Cardiac septum (tissue), 1 donor: ENCODE results near the gene TERF2IP. TPM values are rescaled to one million over a fixed set of nuclear protein-coding genes. Genes with fewer than 3 reads are reported as not detected.
A peak's percentile ranks its signal among the peaks of the same experiment; 100 is the strongest.

Experiments
- DNase-seq: peaks from one replicate; pipeline ENCODE4 v3.0.0-alpha.2; 2020; ENCODE audit warnings: low spot score
- intact Hi-C: fragments of 100-400 bp; cut with DNase I; formaldehyde crosslinking; loops from one replicate; pipeline ENCODE4 v1.14.0; 2022
- total RNA-seq: library from RNA; stranded (reverse); fragmentation: NEBNext Ultra II Directional; extraction: Animal tissue kit (Norgen Biotek cat#: 25700); gene quantifications from one replicate; pipeline ENCODE4 v1.2.1, GENCODE V29; 2021
- donor health status: DM: no; HTN: no; CAD: no.

TERF2IP gene
- total RNA-seq, 1 donor from 2014 or later, result 76.0 TPM

DNA sequence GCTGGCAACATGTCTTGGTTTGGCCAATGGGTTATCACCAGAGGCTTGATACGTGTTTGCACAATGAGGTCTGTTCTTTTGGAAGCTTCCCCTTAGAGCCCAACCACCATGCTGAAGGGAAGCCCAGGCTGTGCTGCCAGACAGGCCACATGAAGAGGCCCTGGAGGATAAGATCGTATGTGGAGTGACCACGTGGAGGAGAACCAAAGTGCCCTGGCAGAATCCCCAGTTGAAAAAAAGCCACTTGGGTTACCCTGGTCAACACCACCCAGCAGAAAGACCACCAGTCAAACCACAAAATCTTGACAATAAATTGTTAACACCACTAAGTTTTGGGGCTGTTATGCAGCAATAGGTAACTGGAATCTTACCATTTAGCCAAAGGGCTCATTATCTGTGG lies 17.5 kb upstream of the TERF2IP start:
- DNase-seq, result no peak
- intact Hi-C loops, result no loop called here

GRCh38 chr16:75632857-75633256 lies 14.7 kb upstream of the TERF2IP start:
- no peak for DNase-seq
- intact Hi-C loops, result no loop called here

DNA sequence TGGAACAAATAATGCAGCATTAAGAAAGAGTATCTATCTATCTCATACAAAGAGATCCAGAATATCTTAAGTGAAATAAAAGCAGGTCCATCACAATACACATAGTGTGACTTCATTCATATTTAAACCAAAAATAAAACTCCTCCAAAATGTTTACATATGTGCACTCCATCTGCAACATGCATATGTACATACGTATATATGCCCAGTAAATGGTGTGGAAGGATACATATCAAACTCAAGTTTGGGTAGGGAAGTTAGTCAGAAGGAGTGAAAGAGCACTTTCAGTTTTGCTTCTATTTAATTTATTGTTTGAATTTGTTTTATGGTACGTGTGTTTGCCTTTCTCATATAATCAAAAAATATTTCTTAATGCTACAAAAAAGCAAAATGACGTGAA lies 12.5 kb upstream of the TERF2IP start:
- no peak for DNase-seq
- intact Hi-C loops, result no loop called here

- no peak for DNase-seq
- intact Hi-C loops, result no loop called here
These were observed 7.0 kb upstream of the TERF2IP start for GRCh38 chr16:75640598-75640997.

- DNase-seq, result no peak
- intact Hi-C loops, result loop anchor here (5.0 kb wide), 2 partner anchors 87 to 118 kb away; partner anchors contain the start of gene TMEM231
These were observed 3.1 kb upstream of the TERF2IP start for GRCh38 chr16:75644240-75645012.

DNA sequence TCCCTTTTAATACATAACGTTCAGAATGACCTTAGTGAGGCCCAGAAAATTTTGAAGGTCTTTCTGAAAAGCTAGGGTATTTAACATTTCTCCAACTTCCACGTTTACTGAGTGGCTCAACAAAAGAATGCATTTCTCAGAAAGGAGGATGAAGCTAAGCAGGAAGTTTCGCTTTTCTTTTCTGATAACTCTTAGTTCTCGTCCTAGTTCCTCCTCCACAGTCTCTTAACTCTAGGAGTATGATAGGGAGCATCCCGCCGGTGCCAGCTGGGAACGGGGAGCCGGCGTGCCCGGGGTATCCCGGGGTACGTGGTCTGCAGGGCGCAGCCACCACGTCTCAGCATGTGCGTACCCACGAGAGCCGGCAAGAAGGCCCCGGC lies 471 bp upstream of the TERF2IP start:
- intact Hi-C loops, result loop anchor here (2.0 to 5.0 kb wide), 3 partner anchors 24 to 115 kb away; partner anchors contain the start of genes ADAT1 and TMEM231
- no peak for DNase-seq

DNA sequence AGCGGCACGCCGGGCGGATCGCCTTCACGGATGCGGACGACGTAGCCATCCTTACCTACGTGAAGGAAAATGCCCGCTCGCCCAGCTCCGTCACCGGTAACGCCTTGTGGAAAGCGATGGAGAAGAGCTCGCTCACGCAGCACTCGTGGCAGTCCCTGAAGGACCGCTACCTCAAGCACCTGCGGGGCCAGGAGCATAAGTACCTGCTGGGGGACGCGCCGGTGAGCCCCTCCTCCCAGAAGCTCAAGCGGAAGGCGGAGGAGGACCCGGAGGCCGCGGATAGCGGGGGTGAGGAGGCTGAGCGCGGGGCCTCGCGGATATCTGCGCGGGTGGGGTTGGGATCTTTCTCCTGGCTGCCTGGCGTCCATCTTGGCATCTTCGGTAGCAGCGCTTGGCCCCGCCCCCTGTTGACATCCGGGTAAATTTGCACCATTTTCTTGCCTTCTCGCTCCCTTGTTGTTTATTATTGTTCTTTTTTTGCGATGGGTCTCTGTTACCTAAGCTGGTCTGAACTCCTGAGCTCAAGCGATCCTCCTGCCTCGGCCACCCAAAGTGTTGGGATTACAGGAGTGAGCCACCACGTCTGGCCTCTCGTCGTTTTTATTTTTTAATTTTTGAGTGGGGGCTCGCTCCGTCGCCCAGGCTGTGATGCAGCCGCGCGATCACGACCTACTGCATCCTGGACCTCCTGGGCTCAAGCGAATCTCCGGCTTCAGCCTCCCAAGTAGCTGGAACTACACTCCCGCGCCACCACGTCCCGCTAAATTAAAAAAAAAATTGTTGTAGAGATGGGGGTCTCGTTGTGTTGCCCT lies 898 bp downstream of the TERF2IP start:
- peak; percentile 91 for DNase-seq
- intact Hi-C loops, result loop anchor here (5.0 kb wide), 2 partner anchors 91 to 114 kb away; partner anchors contain the start of gene TMEM231

DNA sequence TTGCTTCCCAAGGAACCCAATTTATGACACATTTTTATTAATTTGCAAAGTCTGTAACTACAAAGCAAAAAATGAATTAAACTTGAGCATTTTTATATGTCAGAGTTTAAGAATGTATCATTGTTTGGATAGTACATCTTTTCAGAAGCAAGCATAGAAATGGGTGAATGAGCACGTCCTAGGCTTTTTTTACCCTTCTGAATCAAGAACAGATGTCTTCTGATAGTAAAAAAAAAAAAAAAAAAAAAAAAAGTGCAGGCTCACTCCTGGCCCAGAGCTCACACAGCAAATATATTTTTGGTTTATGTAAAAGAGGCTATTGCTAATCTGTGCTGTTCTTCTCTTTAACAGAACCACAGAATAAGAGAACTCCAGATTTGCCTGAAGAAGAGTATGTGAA lies 6.3 kb downstream of the TERF2IP start:
- no peak for DNase-seq
- intact Hi-C loops, result loop anchor here (5.0 to 10.0 kb wide), 2 partner anchors 61 to 412 kb away; no protein-coding TSS in a partner anchor

DNA sequence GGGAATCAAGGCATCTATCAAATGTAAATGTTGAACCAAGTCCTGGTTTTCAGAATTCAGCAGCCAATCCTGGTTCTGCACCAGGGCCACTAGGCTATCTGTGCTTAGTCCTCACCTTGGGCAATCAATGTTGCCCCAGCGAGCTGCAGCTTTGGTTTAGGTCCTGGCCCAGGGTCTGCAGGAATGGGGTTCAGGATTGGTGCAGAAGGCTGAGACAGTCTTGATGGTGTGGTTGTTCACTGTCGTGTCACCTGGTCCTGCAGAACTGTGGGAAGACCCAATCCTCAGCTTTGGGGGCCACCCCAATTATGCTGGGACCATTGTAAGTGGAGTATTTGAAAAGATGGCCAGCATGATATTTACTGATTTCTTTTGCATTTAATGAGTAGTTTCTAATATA lies 10.6 kb downstream of the TERF2IP start:
- intact Hi-C loops, result loop anchor here (10.0 kb wide), 1 partner anchor 57 kb away; no protein-coding TSS in a partner anchor
- no peak for DNase-seq

DNA sequence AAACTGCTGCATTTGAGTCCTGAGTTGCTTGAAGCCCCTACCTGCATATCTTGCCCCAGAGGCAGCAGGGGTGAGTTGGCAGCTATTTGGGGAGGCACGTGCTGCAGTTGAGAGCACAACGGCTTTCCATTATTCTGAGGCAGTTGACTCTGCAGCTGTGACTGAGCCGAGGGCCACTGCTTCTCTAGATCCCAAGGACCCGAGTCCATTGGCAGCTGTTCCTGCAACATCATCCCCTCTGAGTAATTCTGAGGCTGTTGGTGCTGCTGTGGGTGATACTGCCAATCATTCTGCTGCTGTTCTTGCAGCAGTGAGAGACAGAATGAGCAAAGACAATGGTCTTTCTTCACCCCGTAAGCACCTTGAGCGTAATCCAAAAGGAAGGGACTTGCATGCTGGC lies 12.7 kb downstream of the TERF2IP start:
- DNase-seq, result no peak
- intact Hi-C loops, result no loop called here

- intact Hi-C loops, result no loop called here
- no peak for DNase-seq
These were observed 13.2 kb downstream of the TERF2IP start for GRCh38 chr16:75660726-75661302.

DNA sequence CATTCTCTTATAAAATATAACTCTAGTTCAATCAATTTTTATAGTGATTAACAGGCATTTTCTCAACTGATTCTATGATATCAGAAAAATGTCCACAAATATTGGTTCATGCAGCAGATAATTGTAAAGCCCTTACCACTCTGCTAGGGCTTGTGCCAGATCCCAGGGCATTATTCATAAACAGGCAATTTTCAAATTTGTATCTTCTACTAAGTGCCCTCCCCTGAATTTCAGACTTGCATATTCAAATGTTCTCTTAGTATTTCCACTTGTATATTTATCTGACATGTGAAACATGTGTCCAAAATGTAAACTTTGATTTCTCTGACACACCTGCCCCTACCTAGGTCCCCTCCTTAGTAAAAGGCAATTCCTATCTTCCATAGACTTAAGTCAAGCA lies 19.9 kb downstream of the TERF2IP start:
- no peak for DNase-seq
- intact Hi-C loops, result no loop called here

DNA sequence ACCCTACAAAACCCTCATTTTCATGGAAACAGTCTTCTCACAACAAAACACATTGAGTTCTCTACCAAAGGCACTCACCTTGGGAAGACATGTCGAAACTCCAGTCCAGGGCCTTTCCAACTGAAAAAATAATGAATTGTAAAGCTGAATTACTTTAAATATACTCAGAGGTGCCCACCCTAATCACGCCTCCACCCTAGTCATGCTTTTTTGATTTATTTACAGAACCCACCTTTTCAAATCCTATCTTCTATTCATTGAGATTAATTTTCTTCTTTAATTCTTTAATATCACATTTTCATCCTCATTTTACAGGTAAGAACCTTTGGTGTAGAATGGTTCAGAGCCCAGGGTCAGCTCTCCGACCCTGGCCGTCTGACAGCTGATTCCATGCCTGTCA lies 29.3 kb downstream of the TERF2IP start, which contains the start of gene CPHXL2:
TSS of gene CPHXL2 (minus strand) at position 101 of the 400 bp plus-strand sequence. CDS start at position 91, 10 bp downstream.
- intact Hi-C loops, result no loop called here
- DNase-seq, result no peak

DNA sequence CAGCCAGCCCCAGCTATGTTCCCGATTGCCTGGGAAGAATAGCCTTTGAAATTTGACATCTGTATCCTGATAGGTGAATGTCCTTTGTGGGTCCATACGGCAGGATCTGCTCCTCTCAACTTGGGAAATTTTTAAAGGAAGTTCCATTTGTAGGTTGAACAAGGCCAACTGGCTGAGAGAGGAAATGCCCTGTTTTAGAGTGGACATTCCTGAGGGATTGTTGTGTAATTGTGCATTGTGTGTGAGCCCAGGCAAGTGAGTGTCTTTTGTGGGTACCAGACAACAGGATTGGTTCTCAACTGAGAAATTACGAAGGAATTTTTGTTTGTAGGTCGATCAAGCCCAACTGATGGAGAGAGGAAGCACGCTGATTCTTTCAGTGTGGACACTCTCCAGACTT lies 31.8 kb downstream of the TERF2IP start:
- intact Hi-C loops, result no loop called here

GRCh38 chr16:75682308-75682707 lies 34.7 kb downstream of the TERF2IP start:
- no peak for DNase-seq
- intact Hi-C loops, result no loop called here

More for the DNA sequence above, 31.8 kb downstream of the TERF2IP start:
- no peak for DNase-seq

- DNase-seq, result no peak
- intact Hi-C loops, result no loop called here
These were observed 39.8 kb downstream of the TERF2IP start for GRCh38 chr16:75687361-75687760.

- intact Hi-C loops, result no loop called here
- DNase-seq, result no peak
These were observed 48.1 kb downstream of the TERF2IP start for GRCh38 chr16:75695708-75696107.

GRCh38 chr16:75697571-75697970 lies 50.0 kb downstream of the TERF2IP start:
- intact Hi-C loops, result no loop called here
- DNase-seq, result no peak

DNA sequence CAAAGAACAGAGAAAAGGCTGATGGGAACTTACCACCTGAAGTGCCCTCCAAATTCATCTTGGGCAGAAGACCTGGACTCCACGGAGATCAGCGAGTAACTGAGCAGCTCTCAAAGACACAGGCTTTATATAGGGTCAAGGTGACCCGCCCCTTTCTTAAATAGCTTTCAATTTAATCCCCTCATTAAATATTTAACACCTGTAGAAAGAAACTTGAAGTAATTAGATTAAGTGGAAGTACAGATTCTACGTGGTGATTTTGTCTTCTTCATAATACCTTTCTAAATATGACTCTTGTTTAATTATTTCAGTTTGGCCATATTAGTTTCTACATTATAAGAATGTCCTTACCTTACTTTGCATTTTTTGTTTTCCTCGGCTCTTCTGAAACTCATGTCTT lies 53.8 kb downstream of the TERF2IP start, which contains the start of gene DUXB:
TSS of gene DUXB (minus strand) at position 101 of the 400 bp plus-strand sequence. CDS start at position 58, 43 bp downstream.
- intact Hi-C loops, result no loop called here
- no peak for DNase-seq

- intact Hi-C loops, result no loop called here
- DNase-seq, result no peak
These were observed 54.7 kb downstream of the TERF2IP start for GRCh38 chr16:75702242-75702641.
